Prostate gland (tissue), 2 donors: ENCODE data around the gene TRIO. TPM values are rescaled to one million over a fixed set of nuclear protein-coding genes. Genes with fewer than 3 reads are reported as not detected.

Experiments
- DNase-seq: peaks from one replicate; pipeline ENCODE4 v3.0.0-alpha.2; 2019; ENCODE audit warnings: low spot score
- H3K27ac ChIP-seq, 2 donors: fragments of 200-600 bp; sonication (generic); 2 replicates each; pipeline ENCODE4 v1.5.1; 2017 to 2019
- H3K27me3 ChIP-seq: fragments of 200-600 bp; sonication (generic); replicated peaks from 2 replicates; pipeline ENCODE4 v1.5.1; 2019; ENCODE audit not compliant: insufficient read depth
- H3K36me3 ChIP-seq, 2 donors: fragments of 200-600 bp; sonication (generic); 1 replicate in 1 of 2; 2 replicates in 1 of 2; pipeline versions ENCODE4 v1.5.1 to v1.8.1; 2017 to 2019
- H3K4me1 ChIP-seq: fragments of 200-600 bp; sonication (generic); replicated peaks from 2 replicates; pipeline ENCODE4 v1.5.1; 2019
- H3K4me3 ChIP-seq, 2 donors: fragments of 200-600 bp; sonication (generic); 2 replicates each; pipeline ENCODE4 v1.5.1; 2017 to 2019
- H3K9me3 ChIP-seq: fragments of 200-600 bp; sonication (generic); 2 replicates; pipeline ENCODE4 v1.5.1; 2017
- CTCF ChIP-seq, 4 experiments: fragments of 200-600 bp in 2 of 4; fragments of 450-650 bp in 2 of 4; sonication (generic) in 2 of 4; IDR thresholded peaks; 1 replicate in 3 of 4; 2 replicates in 1 of 4; pipeline ENCODE4 v1.5.1; 2016 to 2019; ENCODE audit warnings: antibody characterized with exemption in 4 of 4, mild to moderate bottlenecking in 2 of 4, moderate library complexity in 2 of 4
- POLR2A ChIP-seq: fragments of 450-650 bp; IDR thresholded peaks from one replicate; pipeline ENCODE4 v1.6.1; 2016; ENCODE audit warnings: antibody characterized with exemption, mild to moderate bottlenecking
- POLR2AphosphoS5 ChIP-seq: sonication (generic); formaldehyde crosslinking; IDR thresholded peaks from one replicate; pipeline ENCODE4 v1.6.1; 2017; ENCODE audit warnings: antibody characterized with exemption
- WGBS: methylation state at CpG from one replicate; pipeline ENCODE4 v1.1.5; 2018; 5-methylcytosine and 5-hydroxymethylcytosine counted together
- intact Hi-C: fragments of 100-400 bp; cut with DNase I; formaldehyde crosslinking; loops from one replicate; pipeline ENCODE4 v1.14.2; 2022
- total RNA-seq, 2 donors: library from RNA; depleted of rRNA; stranded (reverse); fragments of >200 nt; gene quantifications; one replicate each; pipeline ENCODE4 v1.1.0, GENCODE V29; 2016

The TRIO gene
- total RNA-seq, 2 donors from 2014 or later: 90.3 to 197 TPM

- H3K9me3 ChIP-seq: no peaks in the 10 kb centered on the region
- no peak for DNase-seq
- H3K27me3 ChIP-seq: no peaks in the 10 kb centered on the region
- 83% methylated on average over 7 of the region's 7 CpGs for WGBS
- H3K36me3 ChIP-seq: no peaks in the 10 kb centered on the region
- no peak overlapping the region for H3K27ac ChIP-seq
- intact Hi-C loops: no loop called here
- no peak overlapping the region for H3K4me3 ChIP-seq
- no peaks in the 10 kb centered on the region for H3K4me1 ChIP-seq
- TF ChIP-seq POLR2A (no peak), POLR2AphosphoS5 (no peak), CTCF (IDR thresholded peaks at IDR 0.05) (no peak)
Observed at GRCh38 chr5:14337593-14337992, 194.5 kb downstream of the TRIO start.

- H3K4me3 ChIP-seq: no peak overlapping the region
- DNase-seq: no peak
- no peaks in the 10 kb centered on the region for H3K9me3 ChIP-seq
- TF ChIP-seq POLR2A (no peak), CTCF (IDR thresholded peaks at IDR 0.05) (no peak), POLR2AphosphoS5 (no peak)
- no peaks in the 10 kb centered on the region for H3K36me3 ChIP-seq
- no peak overlapping the region for H3K27ac ChIP-seq
- no peaks in the 10 kb centered on the region for H3K4me1 ChIP-seq
- no peaks in the 10 kb centered on the region for H3K27me3 ChIP-seq
- WGBS: 81% methylated on average over 11 of the region's 11 CpGs
- intact Hi-C loops: no loop called here
Observed at GRCh38 chr5:14339468-14339867, 196.3 kb downstream of the TRIO start.

- 70% methylated on average over 4 of the region's 4 CpGs for WGBS
- H3K9me3 ChIP-seq: no peaks in the 10 kb centered on the region
- no peaks in the 10 kb centered on the region for H3K36me3 ChIP-seq
- no peak overlapping the region for H3K4me3 ChIP-seq
- intact Hi-C loops: no loop called here
- no peak for DNase-seq
- no peak for TF ChIP-seq POLR2A
- no peak for TF ChIP-seq CTCF (IDR thresholded peaks at IDR 0.05)
- no peak for TF ChIP-seq POLR2AphosphoS5
- no peaks in the 10 kb centered on the region for H3K4me1 ChIP-seq
- no peaks in the 10 kb centered on the region for H3K27me3 ChIP-seq
- H3K27ac ChIP-seq: no peak overlapping the region
Observed at GRCh38 chr5:14341571-14342230, 198.6 kb downstream of the TRIO start.

GRCh38 chr5:14342306-14342705 lies 199.2 kb downstream of the TRIO start:
- Histone ChIP-seq H3K4me3 (no peak overlapping the region), H3K27me3 (no peaks in the 10 kb centered on the region), H3K9me3 (no peaks in the 10 kb centered on the region), H3K4me1 (no peaks in the 10 kb centered on the region), H3K27ac (no peak overlapping the region), H3K36me3 (no peaks in the 10 kb centered on the region)
- no peak for DNase-seq
- intact Hi-C loops: no loop called here
- TF ChIP-seq CTCF (IDR thresholded peaks at IDR 0.05): no peak
- no peak for TF ChIP-seq POLR2AphosphoS5
- no peak for TF ChIP-seq POLR2A
- WGBS: 56% methylated on average over 3 of the region's 3 CpGs

GRCh38 chr5:14343376-14343775 lies 200.2 kb downstream of the TRIO start:
- Histone ChIP-seq H3K36me3 (no peaks in the 10 kb centered on the region), H3K9me3 (no peaks in the 10 kb centered on the region), H3K4me1 (no peaks in the 10 kb centered on the region), H3K27ac (no peak overlapping the region), H3K4me3 (no peak overlapping the region), H3K27me3 (no peaks in the 10 kb centered on the region)
- DNase-seq: no peak
- WGBS: 87% methylated on average over 4 of the region's 4 CpGs
- intact Hi-C loops: no loop called here
- TF ChIP-seq POLR2AphosphoS5 (no peak), CTCF (IDR thresholded peaks at IDR 0.05) (no peak), POLR2A (no peak)
